Muscle of leg (tissue), 16 donors: ENCODE data around the gene UBXN2A. TPM values are rescaled to one million over a fixed set of nuclear protein-coding genes. Genes with fewer than 3 reads are reported as not detected.

Experiments used
- DNase-seq: peaks from one replicate; pipeline ENCODE4 v3.0.0; 2013
- H3K27ac ChIP-seq: one replicate; pipeline ENCODE4 v1.5.1; 2013; ENCODE audit warnings: mild to moderate bottlenecking, low read length, control low read depth
- H3K27me3 ChIP-seq: one replicate; pipeline ENCODE4 v1.6.1; 2013; ENCODE audit warnings: low read length; ENCODE audit not compliant: control insufficient read depth, insufficient read depth
- H3K36me3 ChIP-seq: one replicate; pipeline ENCODE4 v1.6.1; 2013; ENCODE audit warnings: low read length; ENCODE audit not compliant: control insufficient read depth, insufficient read depth
- H3K4me1 ChIP-seq: one replicate; pipeline ENCODE4 v1.6.1; 2013; ENCODE audit warnings: low read length; ENCODE audit not compliant: control insufficient read depth, insufficient read depth
- H3K4me3 ChIP-seq: one replicate; pipeline ENCODE4 v1.5.1; 2013; ENCODE audit warnings: low read length, control low read depth
- H3K9me3 ChIP-seq: replicated peaks from 2 replicates; pipeline ENCODE4 v1.6.1; 2013; ENCODE audit warnings: low read depth, low read length; ENCODE audit not compliant: control insufficient read depth
- WGBS: methylation state at CpG from one replicate; pipeline ENCODE4 v1.1.5; 2013; ENCODE audit warnings: missing lambda C conversion rate; ENCODE audit not compliant: insufficient coverage; 5-methylcytosine and 5-hydroxymethylcytosine counted together
- long read RNA-seq, 11 donors: transcript quantifications; one replicate each; lab custom pipeline, GENCODE V29; 2026
- polyA plus RNA-seq, 8 donors: library from polyadenylated mRNA; unstranded; fragments of 120-200 nt; gene quantifications; one replicate each; pipeline versions ENCODE4 v1.2.1 to v1.2.3, GENCODE V29; 2013; ENCODE audit warnings: inconsistent platforms in 1 of 8, low replicate concordance in 1 of 8; ENCODE audit not compliant: insufficient read length in 8 of 8, insufficient read depth in 1 of 8
- total RNA-seq: library from RNA; stranded (reverse); fragments of 120-200 nt; gene quantifications from one replicate; pipeline ENCODE4 v1.2.4, GENCODE V29; 2013

The UBXN2A gene, protein sequence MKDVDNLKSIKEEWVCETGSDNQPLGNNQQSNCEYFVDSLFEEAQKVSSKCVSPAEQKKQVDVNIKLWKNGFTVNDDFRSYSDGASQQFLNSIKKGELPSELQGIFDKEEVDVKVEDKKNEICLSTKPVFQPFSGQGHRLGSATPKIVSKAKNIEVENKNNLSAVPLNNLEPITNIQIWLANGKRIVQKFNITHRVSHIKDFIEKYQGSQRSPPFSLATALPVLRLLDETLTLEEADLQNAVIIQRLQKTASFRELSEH
- 22.7 TPM for total RNA-seq
- 10 to 100 TPM; 13.8 to 23.9 (median 18.7) TPM for polyA plus RNA-seq
- long read RNA-seq, donor 1, full-length matches to known transcripts = 3 of 3 reads
- long read RNA-seq, donor 1, partial matches to known transcripts = 0 of 3 reads
- long read RNA-seq, donor 1, other reads (novel, unspliced or antisense) = 0 of 3 reads
- long read RNA-seq, donor 2, full-length matches to known transcripts = 1 of 1 reads
- long read RNA-seq, donor 2, partial matches to known transcripts = 0 of 1 reads
- long read RNA-seq, donor 2, other reads (novel, unspliced or antisense) = 0 of 1 reads
- long read RNA-seq, donor 3, full-length matches to known transcripts = 6 of 6 reads
- long read RNA-seq, donor 3, partial matches to known transcripts = 0 of 6 reads
- long read RNA-seq, donor 3, other reads (novel, unspliced or antisense) = 0 of 6 reads
- long read RNA-seq, donor 4, full-length matches to known transcripts = 4 of 4 reads
- long read RNA-seq, donor 4, partial matches to known transcripts = 0 of 4 reads
- long read RNA-seq, donor 4, other reads (novel, unspliced or antisense) = 0 of 4 reads
- long read RNA-seq, donor 5, full-length matches to known transcripts = 15 of 15 reads
- long read RNA-seq, donor 5, partial matches to known transcripts = 0 of 15 reads
- long read RNA-seq, donor 5, other reads (novel, unspliced or antisense) = 0 of 15 reads
- long read RNA-seq, donor 6, full-length matches to known transcripts = 8 of 8 reads
- long read RNA-seq, donor 6, partial matches to known transcripts = 0 of 8 reads
- long read RNA-seq, donor 6, other reads (novel, unspliced or antisense) = 0 of 8 reads
- long read RNA-seq, donor 7, full-length matches to known transcripts = 6 of 6 reads
- long read RNA-seq, donor 7, partial matches to known transcripts = 0 of 6 reads
- long read RNA-seq, donor 7, other reads (novel, unspliced or antisense) = 0 of 6 reads
- long read RNA-seq, donor 8, full-length matches to known transcripts = 3 of 3 reads
- long read RNA-seq, donor 8, partial matches to known transcripts = 0 of 3 reads
- long read RNA-seq, donor 8, other reads (novel, unspliced or antisense) = 0 of 3 reads
- long read RNA-seq, donor 9, full-length matches to known transcripts = 2 of 2 reads
- long read RNA-seq, donor 9, partial matches to known transcripts = 0 of 2 reads
- long read RNA-seq, donor 9, other reads (novel, unspliced or antisense) = 0 of 2 reads
- long read RNA-seq, donor 10, full-length matches to known transcripts = 8 of 8 reads
- long read RNA-seq, donor 10, partial matches to known transcripts = 0 of 8 reads
- long read RNA-seq, donor 10, other reads (novel, unspliced or antisense) = 0 of 8 reads
- long read RNA-seq, donor 11, full-length matches to known transcripts = 4 of 4 reads
- long read RNA-seq, donor 11, partial matches to known transcripts = 0 of 4 reads
- long read RNA-seq, donor 11, other reads (novel, unspliced or antisense) = 0 of 4 reads

GRCh38 chr2:23939987-23940717 lies at the start of gene UBXN2A:
TSS of gene UBXN2A (plus strand) at chr2:23940463. CDS start at chr2:23958315, 17,852 bp downstream.
- peak; percentile 95 for DNase-seq
- peaks cover 3% of the 10 kb centered on the region for H3K36me3 ChIP-seq
- peaks cover 19% of the 10 kb centered on the region for H3K4me1 ChIP-seq
- H3K27ac ChIP-seq = peak within 1 kb of the TSS; percentile 85
- under 1% methylated on average over 72 of the region's 77 CpGs for WGBS
- peak within 1 kb of the TSS; percentile 84 for H3K4me3 ChIP-seq
- no peaks in the 10 kb centered on the region for H3K9me3 ChIP-seq
- H3K27me3 ChIP-seq = no peaks in the 10 kb centered on the region

- WGBS = 100% methylated on average over 1 of the region's 8 CpGs
These were observed 40.1 kb upstream of the UBXN2A start for GRCh38 chr2:23900133-23900532.

GRCh38 chr2:23900541-23901322 lies 39.5 kb upstream of the UBXN2A start:
- no peak overlapping the region for H3K4me3 ChIP-seq
- H3K27me3 ChIP-seq = no peaks in the 10 kb centered on the region
- DNase-seq = peak; percentile 43
- 84% methylated on average over 4 of the region's 9 CpGs for WGBS
- H3K4me1 ChIP-seq = no peaks in the 10 kb centered on the region
- H3K36me3 ChIP-seq = no peaks in the 10 kb centered on the region
- no peak overlapping the region for H3K27ac ChIP-seq
- H3K9me3 ChIP-seq = no peaks in the 10 kb centered on the region

More at GRCh38 chr2:23900133-23900532, 40.1 kb upstream of the UBXN2A start:
- Histone ChIP-seq H3K27me3 (no peaks in the 10 kb centered on the region), H3K4me3 (no peak overlapping the region), H3K27ac (no peak overlapping the region), H3K36me3 (no peaks in the 10 kb centered on the region), H3K9me3 (no peaks in the 10 kb centered on the region), H3K4me1 (no peaks in the 10 kb centered on the region)
- DNase-seq = no peak

GRCh38 chr2:23901966-23902846 lies 38.1 kb upstream of the UBXN2A start:
- H3K9me3 ChIP-seq = no peaks in the 10 kb centered on the region
- H3K27ac ChIP-seq = no peak overlapping the region
- no peaks in the 10 kb centered on the region for H3K27me3 ChIP-seq
- no peaks in the 10 kb centered on the region for H3K36me3 ChIP-seq
- no peak overlapping the region for H3K4me3 ChIP-seq
- no peaks in the 10 kb centered on the region for H3K4me1 ChIP-seq
- DNase-seq = no peak
- 100% methylated on average over 1 of the region's 6 CpGs for WGBS

DNA sequence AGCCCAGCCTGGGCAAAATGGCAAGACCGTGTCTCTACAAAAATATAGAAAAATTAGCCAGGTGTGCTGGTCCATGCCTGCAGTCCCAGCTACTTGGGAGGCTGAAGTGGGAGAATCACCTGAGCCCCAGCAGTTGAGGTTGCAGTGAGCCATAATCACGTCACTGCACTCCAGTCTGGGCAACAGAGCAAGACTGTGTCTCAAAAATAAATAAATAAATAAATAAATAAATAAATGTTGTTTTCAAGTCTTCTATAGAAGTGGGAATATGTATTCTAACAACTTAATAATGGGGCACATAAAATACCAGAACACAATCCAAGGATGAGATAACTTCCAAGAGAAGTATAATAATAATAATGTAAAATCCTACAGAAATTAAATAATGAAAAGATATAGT lies 37.2 kb upstream of the UBXN2A start:
- 100% methylated on average over 1 of the region's 2 CpGs for WGBS
- H3K9me3 ChIP-seq = no peaks in the 10 kb centered on the region
- H3K27me3 ChIP-seq = no peaks in the 10 kb centered on the region
- no peak for DNase-seq
- no peak overlapping the region for H3K27ac ChIP-seq
- no peaks in the 10 kb centered on the region for H3K36me3 ChIP-seq
- H3K4me3 ChIP-seq = no peak overlapping the region
- H3K4me1 ChIP-seq = no peaks in the 10 kb centered on the region

GRCh38 chr2:23904215-23904614 lies 36.0 kb upstream of the UBXN2A start:
- Histone ChIP-seq H3K27ac (no peak overlapping the region), H3K36me3 (no peaks in the 10 kb centered on the region), H3K4me1 (no peaks in the 10 kb centered on the region), H3K4me3 (no peak overlapping the region), H3K27me3 (no peaks in the 10 kb centered on the region), H3K9me3 (no peaks in the 10 kb centered on the region)
- no peak for DNase-seq
- WGBS = 100% methylated on average over 1 of the region's 1 CpG

DNA sequence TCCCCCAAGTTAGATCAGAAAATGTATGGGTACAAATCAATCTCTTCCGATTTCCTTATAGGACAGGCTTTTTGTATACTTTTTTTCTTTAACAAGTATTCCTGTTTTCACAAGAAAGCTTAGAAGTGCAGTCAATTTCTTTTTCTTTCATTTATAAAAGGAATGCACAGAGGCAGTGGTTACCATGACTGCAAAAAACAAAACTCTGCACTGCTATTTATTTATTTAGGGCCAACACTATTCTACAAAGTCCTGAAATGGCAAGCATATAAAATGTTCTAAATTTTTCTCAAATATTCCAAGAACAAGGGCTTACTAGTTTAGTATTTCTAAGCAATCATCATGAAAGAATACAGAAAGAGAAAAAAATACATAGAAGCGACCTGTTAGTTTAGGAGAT lies 35.6 kb upstream of the UBXN2A start:
- Histone ChIP-seq H3K4me3 (no peak overlapping the region), H3K27ac (no peak overlapping the region), H3K9me3 (no peaks in the 10 kb centered on the region), H3K27me3 (no peaks in the 10 kb centered on the region), H3K36me3 (no peaks in the 10 kb centered on the region), H3K4me1 (no peaks in the 10 kb centered on the region)
- no CpG with 5 or more reads among the region's 2 CpGs for WGBS
- peak; percentile 83 for DNase-seq

GRCh38 chr2:23905155-23905554 lies 35.1 kb upstream of the UBXN2A start:
- no peak overlapping the region for H3K4me3 ChIP-seq
- no peaks in the 10 kb centered on the region for H3K4me1 ChIP-seq
- H3K27ac ChIP-seq = peak overlapping the region; percentile 15
- H3K9me3 ChIP-seq = no peaks in the 10 kb centered on the region
- H3K27me3 ChIP-seq = no peaks in the 10 kb centered on the region
- H3K36me3 ChIP-seq = no peaks in the 10 kb centered on the region
- no CpG with 5 or more reads among the region's 2 CpGs for WGBS
- no peak for DNase-seq
